Activated T-helper 1 cell treated with anti-CD3 and anti-CD28 coated beads, Interleukin-2, amount 50 U/mL, for 16 hours (primary cell): ENCODE data around the gene SPATA13.
A peak's percentile ranks its signal among the peaks of the same experiment; 100 is the strongest.

Source experiments
- DNase-seq, 2 donors: peaks; one replicate each; pipeline ENCODE4 v3.0.0-alpha.2; 2020; ENCODE audit warnings: low read depth in 1 of 2, low spot score in 1 of 2

Gene SPATA13

GRCh38 chr13:24141333-24141910 is 19.1 kb upstream of the SPATA13 start:
- DNase-seq: no peak

DNA sequence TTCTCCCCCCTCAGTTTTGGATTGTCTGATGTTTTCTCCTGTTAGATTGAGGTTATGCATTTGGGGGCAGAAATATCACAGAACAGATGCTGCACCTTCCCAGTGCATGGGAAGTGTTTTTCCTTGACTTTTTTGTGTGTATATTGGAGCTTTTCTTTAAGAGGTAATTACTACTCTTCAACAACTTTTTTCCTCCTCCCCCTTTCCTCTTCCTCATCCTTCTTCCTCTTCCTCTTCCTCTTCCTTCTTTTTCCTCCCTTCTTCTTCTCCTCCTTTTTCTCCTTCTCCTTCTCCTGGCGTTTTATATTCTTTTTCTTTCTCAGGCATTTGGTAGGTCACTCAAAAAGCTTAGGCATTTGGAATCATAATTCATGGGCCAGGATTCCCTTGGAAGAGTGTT is 18.1 kb upstream of the SPATA13 start:
- DNase-seq: no peak

DNA sequence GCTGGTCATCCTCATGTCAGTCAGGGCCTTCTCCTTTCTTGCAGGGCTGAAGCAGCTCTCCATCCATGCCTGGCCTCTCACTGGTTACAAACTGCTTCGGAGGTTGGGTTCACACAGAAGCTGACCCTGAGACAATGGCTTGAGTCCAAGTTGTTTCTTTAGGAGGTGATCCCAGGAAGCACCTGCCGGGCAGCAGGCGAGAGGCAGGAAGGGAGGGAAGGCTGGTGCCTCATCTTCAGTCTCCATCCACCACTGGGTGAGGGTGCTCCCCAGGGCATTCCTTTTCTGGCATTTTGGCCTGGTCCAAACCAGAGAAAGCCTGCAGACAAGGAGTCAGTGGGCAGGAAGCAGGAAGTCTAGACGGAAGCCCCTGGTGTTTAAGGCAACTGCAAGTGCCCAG is 17.6 kb upstream of the SPATA13 start:
- DNase-seq: no peak

GRCh38 chr13:24145240-24145639 is 15.3 kb upstream of the SPATA13 start:
- DNase-seq: no peak

DNA sequence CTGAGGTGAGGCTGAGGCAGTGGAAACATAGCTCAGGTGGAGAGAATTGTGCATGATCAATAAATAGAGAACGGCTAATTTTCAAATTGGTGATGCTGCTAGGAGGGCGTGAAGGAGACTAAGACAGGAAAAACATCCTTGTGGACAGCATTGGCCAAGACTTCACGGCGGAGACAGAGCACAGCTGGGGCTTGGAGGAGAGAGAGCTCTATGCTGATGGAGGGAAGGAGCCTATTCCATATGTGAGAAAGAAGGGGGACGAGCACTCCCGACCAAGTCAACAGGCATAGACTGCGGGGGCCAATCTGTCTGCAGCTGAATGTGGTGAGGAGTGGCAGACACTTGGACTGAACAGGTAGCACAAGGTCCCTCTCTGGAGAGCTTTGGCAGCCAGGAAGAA is 14.8 kb upstream of the SPATA13 start:
- DNase-seq: no peak

DNA sequence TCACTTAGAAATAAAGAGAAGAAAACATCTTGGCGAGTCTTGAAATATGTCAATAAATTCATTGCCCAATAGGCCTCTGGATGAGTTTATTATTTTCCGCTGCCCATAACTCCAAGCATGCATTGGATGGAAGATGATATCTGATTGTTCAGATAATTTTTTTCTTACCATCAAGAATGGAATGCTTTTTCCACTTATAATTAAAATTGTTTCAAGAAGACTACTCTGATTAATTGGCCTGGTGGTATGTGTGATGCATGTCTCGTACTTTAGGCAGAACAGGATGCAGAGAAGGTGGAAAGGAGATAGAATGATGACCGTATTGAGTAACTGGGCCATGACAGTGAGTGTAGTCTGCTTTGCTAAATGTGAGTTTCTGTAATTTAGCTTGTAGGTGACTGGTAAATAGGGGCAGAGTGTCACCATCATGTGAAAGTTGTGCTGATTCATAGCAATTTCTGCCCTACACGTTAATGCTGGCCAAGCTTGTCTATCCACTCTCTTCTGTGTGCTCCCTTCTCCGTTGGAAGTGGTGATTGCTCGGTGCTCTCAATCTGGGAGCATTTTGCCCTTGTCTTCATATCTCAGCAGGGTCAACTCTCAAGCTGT is 13.5 kb upstream of the SPATA13 start:
- DNase-seq: no peak

GRCh38 chr13:24147570-24147963 is 13.0 kb upstream of the SPATA13 start:
- DNase-seq: no peak

- DNase-seq: no peak
Measured at GRCh38 chr13:24148414-24149235, 11.9 kb upstream of the SPATA13 start.

DNA sequence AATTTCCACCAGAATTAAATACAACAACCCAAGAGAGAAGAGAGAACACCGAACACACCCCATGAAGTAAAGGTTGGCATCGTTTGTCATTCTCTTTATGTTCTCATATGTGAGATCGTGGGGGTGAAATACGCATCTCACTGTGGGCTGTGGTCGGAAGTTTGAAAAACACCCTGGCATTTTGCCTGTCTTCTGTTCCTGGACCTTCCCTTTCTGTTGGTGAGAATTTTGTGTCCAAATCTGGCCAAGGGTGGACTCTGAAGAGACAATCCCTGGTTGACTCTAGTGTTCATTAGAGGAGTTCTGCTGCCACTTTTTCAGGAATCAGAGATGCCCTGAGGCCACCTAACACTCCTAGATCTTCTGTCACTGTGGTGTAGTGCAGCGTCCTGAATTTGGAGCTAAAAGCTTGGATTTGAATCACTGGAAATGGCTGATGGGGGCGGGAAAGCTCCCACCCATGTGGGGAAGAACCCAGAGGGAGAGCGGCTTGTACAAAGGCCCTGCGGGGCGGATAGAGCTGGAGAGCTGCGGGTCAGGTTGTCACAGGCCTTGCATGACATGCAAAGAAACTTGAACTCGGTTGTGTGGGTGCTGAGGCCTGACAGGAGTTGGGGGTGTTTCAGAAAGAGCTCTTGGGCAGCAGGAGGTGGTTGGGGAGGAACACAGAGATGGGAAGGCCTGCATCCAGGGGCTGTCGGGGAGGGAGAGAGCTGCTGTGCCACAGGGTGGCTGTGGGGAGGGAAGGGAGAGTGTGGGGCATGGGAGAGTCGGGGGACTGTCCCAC is 11.1 kb upstream of the SPATA13 start:
- DNase-seq: no peak

- DNase-seq: no peak
Measured at GRCh38 chr13:24150572-24150971, 9.9 kb upstream of the SPATA13 start.

DNA sequence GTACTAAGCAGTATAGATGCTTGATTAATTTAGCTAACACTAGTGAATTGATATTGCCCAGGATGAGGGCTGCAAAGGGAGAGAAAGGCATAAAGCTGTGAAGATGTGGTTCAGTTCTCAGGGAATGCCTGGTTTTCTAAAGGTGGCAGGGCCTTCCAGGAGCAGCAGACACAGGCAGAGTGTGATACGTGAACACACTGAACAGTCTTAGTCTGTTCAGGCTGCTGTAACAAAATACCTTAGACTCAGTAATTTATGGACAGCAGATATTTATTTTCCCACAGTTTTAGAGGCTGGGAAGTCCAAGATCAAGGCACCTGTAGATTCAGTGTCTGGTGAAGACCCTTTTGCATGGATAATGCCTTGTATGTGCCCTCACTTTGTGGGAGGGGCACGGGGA is 8.7 kb upstream of the SPATA13 start:
- DNase-seq: no peak

GRCh38 chr13:24152292-24153214 is 8.0 kb upstream of the SPATA13 start:
- DNase-seq: no peak

DNA sequence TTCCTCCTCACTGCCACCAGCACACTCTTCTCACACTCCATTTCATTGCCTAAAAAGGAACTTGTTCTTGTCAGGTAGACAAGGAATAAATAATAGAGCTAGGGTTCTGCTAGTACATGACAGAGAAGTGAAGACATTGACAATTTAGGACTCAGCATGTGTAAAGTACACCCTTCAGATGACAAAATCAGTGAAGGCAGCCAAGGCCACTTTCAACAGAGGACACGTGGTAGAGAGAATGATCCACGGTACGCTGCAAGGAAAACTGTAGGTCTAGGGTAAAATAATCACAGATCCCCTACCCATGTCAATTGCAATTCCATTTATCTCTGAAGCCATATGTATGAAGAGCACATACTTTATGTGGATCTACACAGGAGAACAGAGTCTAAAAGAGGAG is 7.2 kb upstream of the SPATA13 start:
- DNase-seq: no peak

- DNase-seq: no peak
Measured at GRCh38 chr13:24153979-24154701, 6.4 kb upstream of the SPATA13 start.

DNA sequence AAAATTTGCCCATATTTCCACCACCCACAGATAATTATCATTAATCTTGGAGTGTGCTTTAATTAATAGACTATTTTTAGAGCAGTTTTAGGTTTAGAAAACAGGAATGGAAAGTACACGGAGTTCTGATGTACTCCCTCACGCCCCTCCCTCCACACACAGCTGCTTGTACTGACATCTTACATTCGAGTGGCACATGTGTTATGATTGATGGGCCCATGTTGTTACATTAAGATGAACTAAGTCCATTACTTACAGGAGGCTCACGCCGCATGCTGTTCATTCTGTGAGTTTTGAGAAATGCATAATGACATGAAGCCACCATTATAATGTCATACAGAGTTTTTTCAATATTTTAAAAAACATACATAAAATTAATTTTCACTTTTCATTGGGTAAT is 1.2 kb upstream of the SPATA13 start:
- no peak for DNase-seq

- peak; percentile 9 to 11 for DNase-seq
Measured at GRCh38 chr13:24161010-24161775, 673 bp downstream of the SPATA13 start.

DNA sequence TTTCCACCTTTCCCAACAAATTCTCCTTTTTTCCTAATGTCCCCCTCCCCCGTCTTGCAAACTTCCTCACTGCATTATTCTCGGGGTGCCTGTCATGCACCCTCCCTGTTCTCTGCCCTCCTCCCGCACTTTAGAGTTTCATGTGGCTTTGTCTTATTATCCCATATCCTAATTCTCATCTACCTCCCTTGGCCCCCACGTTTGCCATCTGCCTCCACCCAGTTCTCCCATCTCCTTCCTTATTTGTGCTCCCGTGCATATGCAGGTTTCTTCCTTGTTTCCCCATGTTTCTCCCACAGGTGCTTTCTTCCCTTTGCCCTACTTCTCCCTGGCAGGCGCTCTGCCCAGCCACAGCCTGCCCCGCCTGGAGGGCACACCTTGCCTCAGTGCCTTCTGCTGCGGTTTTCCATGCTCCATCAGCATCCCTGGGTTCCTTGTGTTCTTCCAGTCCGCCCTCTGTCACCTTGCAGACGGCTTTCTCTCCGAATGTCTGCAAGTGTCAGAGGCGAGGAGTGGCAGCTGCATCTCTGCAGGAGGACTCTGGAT is 1.5 kb downstream of the SPATA13 start:
- no peak for DNase-seq

DNA sequence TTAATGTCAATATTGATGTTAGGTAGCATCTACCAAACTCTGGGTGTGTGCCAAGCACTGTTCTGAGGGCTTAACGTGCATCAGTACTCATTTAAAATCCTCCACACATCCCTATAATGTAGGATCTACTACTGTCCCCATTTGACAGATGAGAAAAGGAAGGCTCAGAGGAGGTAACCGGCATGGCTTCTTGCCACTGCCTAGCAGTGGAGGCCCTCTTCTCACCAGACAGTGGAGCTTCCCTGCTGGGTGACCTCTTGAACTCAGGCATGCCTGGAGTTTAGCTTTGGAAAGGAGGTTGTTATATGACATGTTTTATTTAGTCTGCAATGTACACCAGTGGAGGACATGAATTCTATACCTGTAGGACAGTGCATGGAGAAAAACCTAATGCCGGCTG is 2.1 kb downstream of the SPATA13 start:
- DNase-seq: no peak

GRCh38 chr13:24165746-24166145 is 5.2 kb downstream of the SPATA13 start:
- DNase-seq: no peak
